ENCODE measurements around the gene RANBP17. TPM values are rescaled to one million over a fixed set of nuclear protein-coding genes. Genes with fewer than 3 reads are reported as not detected.

The RANBP17 gene
- polyA plus RNA-seq, 1 of the 3 experiments (the other 2 are of a cell fraction): 6.0 TPM

DNA sequence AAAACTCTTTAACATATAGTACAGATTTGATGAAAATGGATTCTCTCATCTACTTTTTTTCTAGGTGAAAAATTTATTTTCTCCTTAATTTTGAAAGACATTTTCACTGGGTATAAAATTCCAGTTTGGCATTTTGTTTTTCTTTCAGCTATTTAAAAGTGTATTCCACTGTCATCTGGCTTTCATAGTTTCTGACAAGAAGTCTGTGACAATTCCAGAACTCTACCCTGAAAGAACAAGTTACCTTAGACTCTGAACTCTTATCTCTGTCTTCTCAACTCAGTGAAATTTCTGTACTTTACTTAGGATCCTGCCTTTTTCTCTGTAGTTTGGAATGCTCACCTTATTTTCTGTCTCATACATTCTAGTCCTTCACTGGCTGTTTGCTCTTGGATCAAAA is 161.7 kb downstream of the RANBP17 start:
- Histone ChIP-seq H3K9me2 (no peaks in the 10 kb centered on the region), H3K79me2 (ENCODE audit: insufficient read depth) (no peaks in the 10 kb centered on the region), H3K9ac (no peak overlapping the region), H3K27me3 (ENCODE audit: insufficient read depth) (no peaks in the 10 kb centered on the region), H3K4me3 (ENCODE audit: low read depth in 2 of 2, low read length in 1 of 2) (no peak overlapping the region), H3K4me1 (ENCODE audit: control insufficient read depth in 1 of 2, insufficient read depth in 2 of 2, low read depth in 1 of 2, low read length in 1 of 2) (no peaks in the 10 kb centered on the region), H3K27ac (ENCODE audit: low read depth in 2 of 2, low read length in 1 of 2) (no peak overlapping the region), H3K36me3 (replicated peaks in 1 of 2; ENCODE audit: control insufficient read depth in 1 of 2, insufficient read depth in 2 of 2, low read length in 1 of 2) (peaks cover 2 to 6% of the 10 kb centered on the region in 2 experiments), H3K9me3 (peaks cover 10% of the 10 kb centered on the region; the same call in 1 of the 2 replicates), H3F3A (replicated peaks; ENCODE audit: insufficient read depth) (no peaks in the 10 kb centered on the region), H2AFZ (ENCODE audit: low read depth) (no peak overlapping the region), H4K20me1 (ENCODE audit: insufficient read depth) (no peaks in the 10 kb centered on the region), H3K4me2 (no peak overlapping the region)
- TF ChIP-seq MXI1 (IDR thresholded peaks at IDR 0.05; ENCODE audit: low read depth, low read length) (no peak), RAD21 (IDR thresholded peaks at IDR 0.05; ENCODE audit: low read length) (no peak), FOXM1 (IDR thresholded peaks at IDR 0.05; ENCODE audit: low read depth) (no peak), RCOR1 (IDR thresholded peaks at IDR 0.05; ENCODE audit: low read length) (no peak), SIN3A (IDR thresholded peaks at IDR 0.05; ENCODE audit: borderline replicate concordance, low read depth, low read length) (no peak), NFIC (IDR thresholded peaks at IDR 0.05; ENCODE audit: borderline replicate concordance) (no peak), CHD2 (IDR thresholded peaks at IDR 0.05; ENCODE audit: low read length, partially characterized antibody) (no peak), ELF1 (IDR thresholded peaks at IDR 0.05) (no peak), RFX5 (IDR thresholded peaks at IDR 0.05; ENCODE audit: low read length) (no peak), JUND (IDR thresholded peaks at IDR 0.05) (no peak), GABPA (IDR thresholded peaks at IDR 0.05; ENCODE audit: low read depth) (no peak), RXRA (IDR thresholded peaks at IDR 0.05; ENCODE audit: borderline replicate concordance, low read depth) (no peak), FOSL2 (IDR thresholded peaks at IDR 0.05; ENCODE audit: borderline replicate concordance, low read depth) (no peak), GATA2 (CRISPR knock-in tag; IDR thresholded peaks at IDR 0.05) (no peak)
- TF ChIP-seq, protein P1, sequence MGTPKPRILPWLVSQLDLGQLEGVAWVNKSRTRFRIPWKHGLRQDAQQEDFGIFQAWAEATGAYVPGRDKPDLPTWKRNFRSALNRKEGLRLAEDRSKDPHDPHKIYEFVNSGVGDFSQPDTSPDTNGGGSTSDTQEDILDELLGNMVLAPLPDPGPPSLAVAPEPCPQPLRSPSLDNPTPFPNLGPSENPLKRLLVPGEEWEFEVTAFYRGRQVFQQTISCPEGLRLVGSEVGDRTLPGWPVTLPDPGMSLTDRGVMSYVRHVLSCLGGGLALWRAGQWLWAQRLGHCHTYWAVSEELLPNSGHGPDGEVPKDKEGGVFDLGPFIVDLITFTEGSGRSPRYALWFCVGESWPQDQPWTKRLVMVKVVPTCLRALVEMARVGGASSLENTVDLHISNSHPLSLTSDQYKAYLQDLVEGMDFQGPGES (IDR thresholded peaks at IDR 0.05; ENCODE audit: low read depth, low read length): no peak
- TF ChIP-seq, protein P2, sequence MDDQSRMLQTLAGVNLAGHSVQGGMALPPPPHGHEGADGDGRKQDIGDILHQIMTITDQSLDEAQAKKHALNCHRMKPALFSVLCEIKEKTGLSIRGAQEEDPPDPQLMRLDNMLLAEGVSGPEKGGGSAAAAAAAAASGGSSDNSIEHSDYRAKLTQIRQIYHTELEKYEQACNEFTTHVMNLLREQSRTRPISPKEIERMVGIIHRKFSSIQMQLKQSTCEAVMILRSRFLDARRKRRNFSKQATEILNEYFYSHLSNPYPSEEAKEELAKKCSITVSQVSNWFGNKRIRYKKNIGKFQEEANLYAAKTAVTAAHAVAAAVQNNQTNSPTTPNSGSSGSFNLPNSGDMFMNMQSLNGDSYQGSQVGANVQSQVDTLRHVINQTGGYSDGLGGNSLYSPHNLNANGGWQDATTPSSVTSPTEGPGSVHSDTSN (IDR thresholded peaks at IDR 0.05): no peak
- TF ChIP-seq, protein P3, sequence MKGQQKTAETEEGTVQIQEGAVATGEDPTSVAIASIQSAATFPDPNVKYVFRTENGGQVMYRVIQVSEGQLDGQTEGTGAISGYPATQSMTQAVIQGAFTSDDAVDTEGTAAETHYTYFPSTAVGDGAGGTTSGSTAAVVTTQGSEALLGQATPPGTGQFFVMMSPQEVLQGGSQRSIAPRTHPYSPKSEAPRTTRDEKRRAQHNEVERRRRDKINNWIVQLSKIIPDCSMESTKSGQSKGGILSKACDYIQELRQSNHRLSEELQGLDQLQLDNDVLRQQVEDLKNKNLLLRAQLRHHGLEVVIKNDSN (IDR thresholded peaks at IDR 0.05; ENCODE audit: borderline replicate concordance, low read depth): no peak
- TF ChIP-seq, protein P4, sequence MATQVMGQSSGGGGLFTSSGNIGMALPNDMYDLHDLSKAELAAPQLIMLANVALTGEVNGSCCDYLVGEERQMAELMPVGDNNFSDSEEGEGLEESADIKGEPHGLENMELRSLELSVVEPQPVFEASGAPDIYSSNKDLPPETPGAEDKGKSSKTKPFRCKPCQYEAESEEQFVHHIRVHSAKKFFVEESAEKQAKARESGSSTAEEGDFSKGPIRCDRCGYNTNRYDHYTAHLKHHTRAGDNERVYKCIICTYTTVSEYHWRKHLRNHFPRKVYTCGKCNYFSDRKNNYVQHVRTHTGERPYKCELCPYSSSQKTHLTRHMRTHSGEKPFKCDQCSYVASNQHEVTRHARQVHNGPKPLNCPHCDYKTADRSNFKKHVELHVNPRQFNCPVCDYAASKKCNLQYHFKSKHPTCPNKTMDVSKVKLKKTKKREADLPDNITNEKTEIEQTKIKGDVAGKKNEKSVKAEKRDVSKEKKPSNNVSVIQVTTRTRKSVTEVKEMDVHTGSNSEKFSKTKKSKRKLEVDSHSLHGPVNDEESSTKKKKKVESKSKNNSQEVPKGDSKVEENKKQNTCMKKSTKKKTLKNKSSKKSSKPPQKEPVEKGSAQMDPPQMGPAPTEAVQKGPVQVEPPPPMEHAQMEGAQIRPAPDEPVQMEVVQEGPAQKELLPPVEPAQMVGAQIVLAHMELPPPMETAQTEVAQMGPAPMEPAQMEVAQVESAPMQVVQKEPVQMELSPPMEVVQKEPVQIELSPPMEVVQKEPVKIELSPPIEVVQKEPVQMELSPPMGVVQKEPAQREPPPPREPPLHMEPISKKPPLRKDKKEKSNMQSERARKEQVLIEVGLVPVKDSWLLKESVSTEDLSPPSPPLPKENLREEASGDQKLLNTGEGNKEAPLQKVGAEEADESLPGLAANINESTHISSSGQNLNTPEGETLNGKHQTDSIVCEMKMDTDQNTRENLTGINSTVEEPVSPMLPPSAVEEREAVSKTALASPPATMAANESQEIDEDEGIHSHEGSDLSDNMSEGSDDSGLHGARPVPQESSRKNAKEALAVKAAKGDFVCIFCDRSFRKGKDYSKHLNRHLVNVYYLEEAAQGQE (IDR thresholded peaks at IDR 0.05; ENCODE audit: low read depth, low read length): no peak
- ChIA-PET POLR2A (no interaction called here), CTCF (no interaction called here)
- DNase-seq: no peak

Data from SK-N-SH (cell line).